SKM-1 treated with dmso at 0.1 percent for 144 hours (cell line): ENCODE results near the gene PDXDC1.
"Not testable (repeated sequence)": the region's sequence is repeated elsewhere in the genome, so short reads cannot be mapped to it uniquely, and the experiment has no call there.

Experiments used
- DNase-seq: peaks from one replicate; lab custom pipeline; 2025; ENCODE audit not compliant: unreplicated experiment; lab: John Stamatoyannopoulos, UW

The PDXDC1 gene

DNA sequence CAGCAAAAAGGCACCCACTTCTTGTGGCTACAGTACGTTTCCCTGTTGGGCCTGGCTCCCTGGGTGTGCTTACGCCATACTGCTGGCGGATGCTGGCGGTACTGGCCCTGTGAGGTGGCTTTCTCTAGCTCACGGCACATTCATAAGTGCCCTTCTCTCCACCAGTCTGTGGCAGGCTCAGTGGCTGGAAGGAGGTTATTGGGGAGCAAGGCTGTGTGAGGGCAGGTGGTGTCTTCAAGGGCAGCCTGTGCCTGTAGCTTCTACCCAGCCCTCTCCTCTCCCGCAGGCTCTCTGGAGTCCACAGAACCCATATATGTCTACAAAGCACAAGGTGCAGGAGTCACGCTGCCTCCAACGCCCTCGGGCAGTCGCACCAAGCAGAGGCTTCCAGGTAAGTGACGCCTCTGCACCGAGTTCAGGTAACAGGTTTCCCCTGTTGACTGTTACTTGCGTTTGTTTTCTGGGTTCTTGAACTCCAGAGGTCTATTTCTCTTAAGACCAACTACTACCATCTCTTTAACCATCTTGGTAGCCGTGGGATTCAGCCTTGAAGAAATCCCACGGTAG, 60.4 kb downstream of the PDXDC1 start:
- no peak for DNase-seq

DNA sequence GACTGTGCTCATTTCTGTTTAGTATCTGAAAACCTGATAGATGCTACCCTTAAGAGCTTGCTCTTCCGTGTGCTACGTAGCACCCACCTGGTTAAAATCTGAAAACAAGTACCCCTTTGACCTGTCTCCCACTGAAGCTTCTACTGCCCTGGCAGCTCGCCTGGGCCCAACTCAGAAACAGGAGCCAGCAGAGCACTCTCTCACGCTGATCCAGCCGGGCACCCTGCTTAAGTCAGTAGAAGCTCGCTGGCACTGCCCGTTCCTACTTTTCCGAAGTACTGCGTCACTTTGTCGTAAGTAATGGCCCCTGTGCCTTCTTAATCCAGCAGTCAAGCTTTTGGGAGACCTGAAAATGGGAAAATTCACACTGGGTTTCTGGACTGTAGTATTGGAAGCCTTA, 62.2 kb downstream of the PDXDC1 start:
- DNase-seq: no peak

DNA sequence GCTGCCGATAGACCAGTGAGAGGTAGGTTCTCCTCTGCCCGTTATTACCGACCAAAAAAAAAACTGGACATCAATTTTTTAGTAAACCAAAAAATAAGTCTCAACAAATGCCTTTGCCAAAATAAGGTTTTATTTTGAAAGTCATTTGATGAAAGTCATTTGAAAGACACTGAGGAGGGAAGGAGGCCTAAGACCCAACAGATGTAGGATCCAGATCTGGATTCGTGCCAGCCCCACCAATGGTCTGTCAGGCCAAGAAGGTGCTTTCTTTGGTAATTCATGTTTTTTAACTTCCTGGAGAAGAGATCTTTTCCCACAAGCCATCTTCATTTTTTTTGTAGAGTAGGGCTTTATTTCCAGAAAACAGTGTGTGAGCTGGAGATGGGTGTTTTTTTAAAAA, 62.9 kb downstream of the PDXDC1 start:
- DNase-seq: no peak

DNA sequence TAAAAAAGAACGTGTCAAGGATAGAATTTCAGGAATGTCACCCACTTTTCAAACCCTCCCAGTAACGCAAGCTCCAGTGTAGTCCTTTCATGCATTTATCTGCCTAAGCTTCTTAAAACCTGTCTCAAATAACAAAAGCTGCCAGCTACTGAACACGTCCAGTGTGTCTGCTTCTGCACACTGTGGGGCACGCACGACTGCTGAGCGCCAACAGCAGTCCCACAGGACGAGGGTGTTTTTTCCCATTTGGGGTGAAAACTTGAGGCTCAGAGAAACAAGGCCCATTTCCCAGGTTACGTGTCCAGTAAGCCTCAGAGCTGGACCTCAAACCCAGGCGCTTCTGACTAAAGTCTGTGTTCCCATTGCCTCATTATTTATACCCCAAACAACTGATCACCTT, 63.9 kb downstream of the PDXDC1 start:
- no peak for DNase-seq

DNA sequence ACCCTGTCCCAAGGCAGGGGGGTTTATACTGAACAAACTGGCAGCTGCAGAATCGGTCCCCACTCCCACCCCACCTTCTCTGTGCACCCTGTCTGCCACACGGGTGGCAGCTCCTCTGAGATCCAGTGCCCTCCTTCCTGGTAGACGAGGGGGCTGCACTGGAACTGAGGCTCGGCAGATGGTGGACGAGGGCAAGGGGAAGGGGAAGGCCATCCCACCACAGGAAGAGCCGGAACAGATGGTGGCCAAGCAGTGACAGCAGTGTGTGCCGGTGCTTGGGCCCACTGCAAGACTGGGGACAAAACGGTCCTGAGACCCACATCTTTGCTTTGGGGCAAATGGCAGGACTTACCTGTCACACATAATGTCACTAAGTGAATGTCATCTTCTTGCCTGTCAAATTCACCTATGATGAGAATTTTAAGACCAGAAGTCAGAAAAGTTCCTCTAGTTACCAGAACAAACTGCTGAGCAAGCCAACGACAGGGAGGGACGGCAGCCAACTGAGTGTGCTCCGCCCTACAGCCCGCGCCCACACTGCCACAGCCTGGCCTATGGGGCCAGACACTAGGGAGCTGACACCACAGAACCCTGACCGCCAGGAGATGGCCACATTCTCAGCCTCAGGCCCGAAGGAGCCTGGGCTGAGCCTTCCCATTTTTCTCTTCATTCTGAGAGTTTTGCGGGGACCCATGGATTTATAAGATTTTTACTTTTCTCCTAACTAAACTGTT, 66.6 kb downstream of the PDXDC1 start:
- no peak for DNase-seq

DNA sequence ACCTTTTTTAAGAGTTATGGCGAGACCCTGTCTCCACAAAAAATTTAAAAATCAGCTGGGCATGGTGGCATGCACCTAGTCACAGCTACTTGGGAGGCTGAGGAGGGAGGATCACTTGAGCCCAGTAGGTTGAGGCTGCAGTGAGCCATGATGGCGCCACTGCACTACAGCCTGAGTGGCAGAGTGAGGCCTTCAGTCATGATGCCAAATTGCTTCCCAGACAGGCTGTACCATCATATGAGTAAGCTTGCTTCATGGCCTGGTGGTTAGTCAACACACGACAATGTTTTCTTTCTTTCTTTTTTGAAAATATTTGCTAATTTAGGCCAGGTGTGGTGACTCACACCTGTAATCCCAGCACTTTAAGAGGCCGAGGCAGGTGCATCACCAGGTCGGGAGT, 68.5 kb downstream of the PDXDC1 start:
- no peak for DNase-seq

DNA sequence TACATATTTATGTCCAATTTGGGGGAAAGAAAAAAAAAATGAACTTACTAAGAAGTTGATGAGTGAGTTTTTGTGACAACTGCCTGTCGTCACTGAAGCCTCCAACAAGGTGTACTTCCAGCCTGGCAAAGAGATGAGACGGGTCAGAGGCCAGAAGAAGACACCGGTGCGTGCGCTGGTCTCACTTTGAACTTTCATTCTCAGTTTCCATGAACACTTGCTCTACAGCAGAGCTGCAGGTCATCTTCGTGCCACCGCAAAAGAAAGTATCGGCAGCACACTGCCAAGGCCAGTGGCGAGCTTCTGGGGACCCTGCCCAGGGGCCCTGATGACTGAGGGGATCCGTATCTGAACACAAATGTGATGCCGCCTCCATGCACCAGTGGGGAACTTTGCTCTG, 69.5 kb downstream of the PDXDC1 start:
- no peak for DNase-seq

DNA sequence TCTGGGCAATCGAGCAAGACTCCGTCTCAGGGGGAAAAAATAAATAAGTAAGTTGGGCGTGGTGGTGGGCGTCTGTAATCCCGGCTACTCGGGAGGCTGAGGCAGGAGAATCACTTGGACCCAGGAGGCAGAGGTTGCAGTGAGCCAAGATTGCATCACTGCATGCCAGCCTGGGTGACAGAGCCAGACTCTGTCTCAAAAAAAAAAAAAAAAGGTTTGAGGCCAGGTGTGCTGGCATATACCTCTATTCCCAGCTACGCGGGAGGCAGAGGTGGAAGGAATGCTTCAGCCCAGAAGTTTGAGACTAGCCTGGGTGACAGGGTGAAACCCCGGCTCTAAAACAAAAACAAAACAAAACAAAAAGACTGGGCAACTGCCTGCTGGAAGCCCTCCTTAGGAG, 70.4 kb downstream of the PDXDC1 start:
- DNase-seq: not testable (repeated sequence)

DNA sequence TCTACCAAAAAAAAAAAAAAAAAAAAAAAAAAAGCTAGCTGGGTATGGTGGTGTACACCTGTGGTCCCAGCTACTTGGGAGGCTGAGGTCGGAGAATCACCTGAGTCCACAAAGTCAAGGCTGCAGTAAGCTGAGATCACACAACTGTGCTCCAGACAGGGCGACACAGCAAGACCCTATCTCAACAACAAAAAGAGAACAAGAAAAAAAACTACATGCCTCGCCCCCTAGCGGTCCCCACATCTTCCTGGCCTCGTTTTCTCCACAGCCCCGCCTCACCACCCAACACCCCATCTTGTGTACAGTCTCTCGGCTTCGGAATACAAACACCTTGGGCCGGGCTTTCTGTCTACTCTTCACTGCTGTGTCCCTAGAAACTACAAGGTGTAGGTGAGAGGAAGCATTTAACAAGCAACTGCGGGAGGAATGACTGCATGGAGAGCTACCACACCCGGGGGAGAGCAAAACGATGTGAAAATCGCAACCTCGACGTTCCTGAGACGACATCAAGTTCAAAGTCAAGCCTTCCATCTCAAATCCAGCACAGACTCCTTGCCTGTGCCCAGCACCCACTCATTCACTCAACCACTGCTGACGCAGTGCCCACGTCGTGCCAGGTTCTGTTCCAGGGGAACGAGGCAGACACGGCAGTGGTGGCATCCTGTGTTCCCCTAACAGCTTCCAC, 72.0 kb downstream of the PDXDC1 start:
- DNase-seq: no peak

DNA sequence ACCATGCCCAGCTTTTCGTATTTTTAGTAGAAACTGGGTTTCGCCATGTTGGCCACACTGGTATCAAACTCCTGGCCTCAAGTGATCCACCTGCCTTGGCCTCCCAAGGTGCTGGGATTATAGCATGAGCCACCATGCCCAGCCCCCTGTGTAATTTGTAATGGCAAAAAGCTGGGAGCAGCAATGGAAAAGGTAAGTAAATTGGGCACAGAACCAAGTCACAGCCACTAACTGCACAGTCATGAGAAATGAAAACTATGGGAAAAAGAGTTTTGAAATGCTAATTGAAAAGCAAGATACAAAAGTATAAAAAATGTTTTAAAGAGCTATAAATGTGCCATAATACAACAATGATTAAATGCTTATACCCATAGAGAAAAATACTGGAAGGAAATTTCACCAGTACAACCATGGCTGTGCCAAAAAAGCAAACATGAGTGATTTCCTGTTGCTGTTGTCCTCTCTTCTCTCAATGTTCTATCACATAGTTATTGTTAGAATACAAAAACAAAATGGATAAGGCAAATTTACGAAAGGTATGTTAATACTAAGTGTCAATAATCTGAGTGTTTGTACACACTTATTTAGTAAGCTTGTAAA, 74.9 kb downstream of the PDXDC1 start:
- DNase-seq: no peak

DNA sequence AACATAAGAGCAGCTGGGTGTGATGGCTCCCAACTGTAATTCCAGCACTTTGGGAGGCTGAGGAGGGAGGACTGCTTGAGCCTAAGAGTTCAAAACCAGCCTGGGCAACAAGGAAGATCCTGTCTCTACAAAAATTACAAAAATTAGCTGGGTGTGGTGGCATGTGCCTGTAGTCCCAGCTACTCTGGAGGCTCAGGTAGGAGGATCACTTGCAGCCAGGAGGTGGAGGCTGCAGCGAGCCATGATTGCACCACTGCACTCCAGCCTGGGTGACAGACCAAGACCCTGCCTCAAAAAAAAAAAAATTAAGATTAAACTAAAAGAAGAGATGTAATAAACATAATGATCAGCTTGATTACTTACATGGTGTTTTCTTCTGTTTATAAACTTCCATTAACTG, 75.6 kb downstream of the PDXDC1 start:
- DNase-seq: not testable (repeated sequence)

DNA sequence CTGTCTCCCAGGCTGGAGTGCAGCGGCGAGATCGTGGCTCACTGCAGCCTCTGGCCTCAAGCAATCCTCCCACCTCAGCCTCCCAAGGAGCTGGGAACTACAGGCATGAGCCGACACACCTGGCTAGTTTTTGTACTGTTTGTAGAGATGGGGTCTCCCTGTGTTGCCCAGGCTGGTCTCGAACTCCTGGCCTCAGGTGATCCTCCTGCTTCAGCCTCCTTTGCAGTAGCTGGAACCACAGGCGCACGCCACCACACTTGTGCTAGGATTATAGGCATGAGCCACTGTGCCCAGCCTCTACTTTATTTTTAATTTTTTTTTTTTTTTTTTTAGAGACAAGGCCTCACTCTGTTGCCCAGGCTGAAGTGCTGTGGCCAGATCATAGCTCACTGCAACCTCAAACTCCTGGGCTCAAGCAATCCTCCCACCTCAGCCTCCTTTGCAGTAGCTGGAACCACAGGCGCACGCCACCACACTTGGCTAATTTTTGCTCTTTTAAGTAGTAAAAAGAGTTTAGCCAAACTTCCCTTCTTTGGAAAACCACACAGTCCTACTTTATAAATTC, 76.6 kb downstream of the PDXDC1 start:
- DNase-seq: no peak

DNA sequence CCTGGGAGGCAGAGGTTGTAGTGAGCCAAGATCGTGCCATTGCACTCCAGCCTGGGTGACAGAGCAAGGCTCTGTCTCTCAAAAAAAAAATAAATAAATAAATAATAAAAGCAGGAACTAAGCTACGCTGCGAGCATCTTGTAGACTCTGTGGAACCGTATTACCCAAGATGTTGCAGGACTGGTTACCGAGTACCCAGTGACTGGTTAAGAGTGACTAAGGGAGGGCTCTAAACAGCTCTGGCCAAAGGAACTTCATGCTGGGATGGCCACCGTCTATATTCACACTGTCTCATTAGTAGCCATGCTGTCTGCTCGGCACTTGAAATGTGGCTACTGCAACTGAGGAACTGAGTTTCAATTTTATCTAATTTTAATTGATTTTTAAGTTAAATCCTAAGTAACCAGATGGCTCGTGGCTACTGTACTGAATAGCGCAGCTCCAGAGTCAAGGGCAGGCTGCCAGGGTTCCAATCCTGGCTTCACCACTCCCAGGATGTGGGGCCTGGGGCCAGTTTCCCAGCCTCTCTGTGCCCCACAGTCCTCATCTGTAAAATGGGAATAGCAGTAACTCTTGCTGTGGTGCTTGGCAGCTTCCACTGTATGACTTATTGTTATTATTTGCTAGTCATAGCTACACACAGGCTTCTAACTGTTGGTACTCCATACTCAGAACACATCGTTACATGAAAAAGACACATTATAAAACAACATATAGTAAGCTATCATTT, 78.1 kb downstream of the PDXDC1 start:
- no peak for DNase-seq

DNA sequence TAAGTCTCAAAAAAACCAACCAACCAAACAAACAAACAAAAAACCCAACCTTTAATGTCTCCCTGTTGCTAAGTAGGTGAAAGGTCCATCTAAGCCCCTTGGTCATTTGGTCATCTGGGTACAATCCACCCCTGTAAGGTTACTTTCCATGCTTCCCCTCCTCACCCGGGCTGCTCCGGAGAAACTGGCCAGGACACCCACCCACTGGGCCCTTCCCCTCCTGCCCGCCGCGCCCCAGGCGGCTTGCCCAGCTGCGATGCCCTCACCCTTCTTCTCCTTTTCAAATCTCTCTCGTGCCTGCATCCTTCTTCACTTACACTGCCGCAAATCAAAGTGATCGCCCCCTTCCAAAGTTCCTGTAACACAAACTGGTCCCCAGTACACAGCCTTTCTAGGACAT, 79.1 kb downstream of the PDXDC1 start:
- DNase-seq: no peak

DNA sequence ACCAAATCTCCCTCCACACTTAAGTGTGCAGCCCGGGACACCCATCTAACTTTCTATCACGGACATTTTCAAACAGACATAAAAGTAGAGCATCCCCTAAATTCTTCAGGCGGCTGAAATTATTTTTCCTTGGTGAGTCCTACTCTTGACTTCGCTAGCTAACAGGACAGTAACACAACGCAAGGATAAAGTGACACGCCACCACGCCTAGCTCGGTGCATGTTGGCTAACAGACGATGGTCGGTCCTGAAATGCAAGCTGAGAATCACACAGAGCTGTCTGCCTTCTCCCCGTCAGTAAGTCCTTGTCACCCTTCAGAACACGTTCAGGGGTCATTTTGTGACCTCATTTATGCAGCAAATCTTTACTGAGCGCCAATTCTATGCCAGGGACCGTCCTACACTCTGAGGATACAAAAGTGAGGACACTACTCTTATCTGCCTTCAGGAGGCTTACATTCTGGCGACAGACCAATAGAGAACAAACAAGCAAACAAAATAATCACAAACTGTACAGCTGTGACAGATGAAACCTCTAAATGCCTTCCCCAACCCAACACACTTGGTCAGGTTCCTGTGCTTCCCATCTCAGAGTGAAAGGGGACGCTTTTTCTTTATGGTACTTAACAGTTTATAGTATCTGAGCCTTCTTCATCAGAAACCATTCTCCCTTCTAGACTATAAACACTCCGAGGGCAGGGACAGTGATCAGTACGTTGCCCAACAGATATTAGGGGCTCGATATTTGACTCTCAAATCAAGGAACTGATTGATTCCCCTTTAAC, 79.7 kb downstream of the PDXDC1 start:
- DNase-seq: no peak

DNA sequence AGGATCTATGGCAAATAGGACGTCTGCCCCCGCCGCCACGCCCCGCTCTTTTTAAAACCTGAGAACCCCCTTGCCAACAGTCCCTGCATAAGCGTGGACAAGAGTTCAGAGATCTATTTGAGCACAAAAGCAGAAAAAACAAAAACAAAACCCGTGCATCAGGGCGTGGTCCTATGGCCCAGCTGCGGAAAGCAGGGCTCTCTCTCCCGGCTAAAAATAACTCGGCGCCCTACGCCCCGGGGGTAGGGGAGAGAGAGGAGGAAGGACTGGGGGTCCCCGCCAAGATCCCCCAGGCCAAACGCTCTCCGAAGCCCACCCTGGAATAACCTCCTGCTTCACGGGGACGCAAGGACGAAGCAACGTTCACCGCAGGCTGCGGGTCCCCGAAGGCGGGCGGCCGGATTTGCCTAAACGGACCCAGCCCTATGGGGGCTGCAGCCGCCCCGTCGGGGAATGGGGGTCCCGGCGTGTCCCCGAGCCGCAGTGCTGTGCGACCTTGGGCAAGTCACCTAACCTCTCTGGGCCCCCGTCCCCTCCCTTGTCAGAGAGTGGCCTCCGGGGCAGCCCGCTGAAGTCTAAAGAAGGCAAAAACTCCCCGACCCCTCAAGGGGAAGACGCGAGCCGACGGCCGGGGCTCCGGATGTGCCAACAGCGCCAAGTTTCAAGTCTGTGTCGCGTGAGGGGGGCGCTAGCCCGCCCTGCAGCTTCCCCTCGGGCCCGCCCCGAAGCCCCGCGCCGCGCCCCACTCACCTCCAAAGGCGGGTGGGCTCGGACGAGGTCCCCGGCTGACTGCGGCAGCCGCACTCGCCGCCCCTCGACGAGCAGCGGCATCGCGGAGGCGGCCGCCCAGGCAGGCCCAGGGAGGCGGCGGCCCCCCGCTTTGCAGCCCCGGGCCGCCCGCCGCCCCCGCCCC, 80.6 kb downstream of the PDXDC1 start:
- DNase-seq: no peak

DNA sequence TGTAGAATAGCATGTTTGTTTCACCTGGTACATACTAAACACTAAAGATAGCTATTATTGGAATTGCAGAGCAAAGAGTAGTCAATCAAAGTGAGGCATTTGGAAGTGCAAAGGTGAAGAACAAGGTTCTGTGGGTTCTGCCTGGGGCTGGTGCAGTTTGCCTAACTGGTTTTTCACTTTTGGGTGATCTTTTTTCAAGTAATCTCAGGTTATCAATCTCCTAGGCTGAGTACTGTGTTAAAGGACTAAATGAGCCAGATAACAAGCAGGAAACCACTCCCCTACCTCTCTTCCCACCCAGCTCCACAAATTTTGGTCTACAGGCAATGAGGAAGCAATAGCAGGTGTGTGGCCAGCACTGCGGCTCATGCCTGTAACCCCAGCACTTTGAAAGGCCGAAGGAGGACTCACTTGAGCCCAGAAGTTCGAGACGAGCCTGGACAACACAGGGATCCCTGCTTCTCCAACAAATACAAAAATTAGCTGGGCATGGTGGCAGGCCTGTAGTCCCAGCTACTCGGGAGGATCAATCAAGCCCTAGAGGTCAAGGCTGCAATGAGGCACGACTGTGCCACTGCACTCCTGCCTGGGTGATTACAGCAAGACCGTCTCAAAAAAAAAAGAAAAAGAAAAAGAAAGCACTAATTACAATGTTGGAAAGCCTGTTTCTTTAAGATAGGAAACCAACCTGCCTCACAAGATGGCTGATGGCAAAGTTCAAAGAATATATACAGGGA, 83.0 kb downstream of the PDXDC1 start:
- no peak for DNase-seq

DNA sequence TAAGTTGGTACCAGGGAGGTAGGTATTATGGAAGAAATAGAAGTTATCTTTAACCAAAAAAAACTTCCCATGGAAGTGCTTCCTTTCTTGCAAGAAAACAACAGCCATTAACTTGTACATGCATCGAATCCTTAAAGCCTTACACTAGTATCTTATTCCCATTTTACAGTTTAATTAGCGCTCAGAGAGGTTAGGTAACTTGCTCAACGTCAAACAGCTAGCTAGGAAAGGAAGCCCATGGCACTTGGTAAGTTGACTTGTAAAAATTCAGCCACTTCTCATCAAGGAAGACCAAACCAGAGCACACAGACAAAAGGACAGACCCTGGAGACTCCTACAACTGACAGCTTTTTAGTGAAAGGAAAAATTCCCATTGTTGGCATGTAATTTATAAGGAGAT, 84.5 kb downstream of the PDXDC1 start:
- no peak for DNase-seq
